Measurements from ENCODE around the gene ARID2.

DNA sequence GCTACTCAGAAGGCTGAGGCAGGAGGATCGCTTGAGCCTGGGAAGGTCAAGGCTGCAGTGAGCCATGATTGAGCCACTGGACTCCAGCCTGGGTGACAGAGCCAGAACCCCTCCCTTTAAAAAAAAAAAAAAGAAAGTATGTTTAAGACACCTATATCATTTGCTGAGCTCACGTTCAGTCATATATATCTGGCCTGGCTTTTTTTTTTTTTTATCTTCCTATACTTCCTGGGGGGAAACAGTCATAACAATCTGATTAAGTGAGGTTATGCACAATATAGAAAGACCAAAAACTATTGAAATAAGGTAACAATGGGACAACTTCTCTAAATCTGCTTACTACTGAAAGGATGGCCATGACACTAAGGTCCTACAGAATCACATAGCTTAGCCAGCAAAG lies 9.4 kb upstream of the ARID2 start:
- TF ChIP-seq CTCF (IDR thresholded peaks at IDR 0.05; ENCODE audit: low read length) (no peak), EZH2 (IDR thresholded peaks at IDR 0.05; ENCODE audit: borderline replicate concordance, low read length) (no peak)

All from OCI-LY1 (cell line).